SK-N-SH (cell line): ENCODE measurements around the gene NCS1. TPM values are rescaled to one million over a fixed set of nuclear protein-coding genes. Genes with fewer than 3 reads are reported as not detected.

Experiments used
- CTCF ChIA-PET: fragments of 300-600, 350-600 bp; formaldehyde crosslinking; extraction: SDS; loops from one replicate; lab custom pipeline; 2021; lab: Yijun Ruan, JAX
- POLR2A ChIA-PET: fragments of 350-600 bp; sonication (Branson Sonifier 250); formaldehyde crosslinking; extraction: SDS; loops from one replicate; lab custom pipeline; 2020; ENCODE audit warnings: antibody characterized with exemption, inconsistent platforms; lab: Yijun Ruan, JAX
- DNase-seq: peaks from one replicate; pipeline ENCODE4 v3.0.0; 2012
- H2AFZ ChIP-seq: fragments of 200-600 bp; sonication (generic); 2 replicates; pipeline ENCODE4 v1.8.1; 2016; ENCODE audit warnings: antibody characterized with exemption, mild to moderate bottlenecking, low read depth
- H3F3A ChIP-seq: fragments of 200-600 bp; sonication (generic); replicated peaks from 2 replicates; pipeline ENCODE3; 2016; ENCODE audit warnings: antibody characterized with exemption, mild to moderate bottlenecking; ENCODE audit not compliant: insufficient read depth
- H3K27ac ChIP-seq, 2 experiments: fragments of 200-500 bp in 1 of 2; fragments of 200-600 bp in 1 of 2; sonication (Bioruptor generic) in 1 of 2; sonication (generic), shearing (Covaris generic) in 1 of 2; 2 replicates each; pipeline versions ENCODE4 v1.5.1 to v1.6.1; 2014 to 2016; ENCODE audit warnings: low read depth in 2 of 2, inconsistent platforms in 1 of 2, low read length in 1 of 2, mild to moderate bottlenecking in 1 of 2, mixed read lengths in 1 of 2
- H3K27me3 ChIP-seq: fragments of 200-600 bp; sonication (generic), shearing (Covaris generic); 2 replicates; pipeline ENCODE4 v1.6.1; 2016; ENCODE audit warnings: mixed run types; ENCODE audit not compliant: insufficient read depth
- H3K36me3 ChIP-seq, 2 experiments: fragments of 200-500 bp in 1 of 2; fragments of 200-600 bp in 1 of 2; sonication (Bioruptor generic) in 1 of 2; sonication (generic) in 1 of 2; replicated peaks in 1 of 2; 2 replicates each; pipeline versions ENCODE3 to v1.5.1; 2014 to 2016; ENCODE audit warnings: low read length in 1 of 2, mild to moderate bottlenecking in 1 of 2; ENCODE audit not compliant: insufficient read depth in 2 of 2, control insufficient read depth in 1 of 2
- H3K4me1 ChIP-seq, 2 experiments: fragments of 200-500 bp in 1 of 2; fragments of 200-600 bp in 1 of 2; sonication (Bioruptor generic) in 1 of 2; sonication (generic), shearing (Covaris generic) in 1 of 2; 2 replicates each; pipeline versions ENCODE4 v1.5.1 to v1.6.1; 2014 to 2016; ENCODE audit warnings: low read depth in 1 of 2, low read length in 1 of 2, mixed run types in 1 of 2; ENCODE audit not compliant: insufficient read depth in 2 of 2, control insufficient read depth in 1 of 2
- H3K4me2 ChIP-seq: fragments of 200-600 bp; sonication (generic), shearing (Covaris generic); 2 replicates; pipeline ENCODE4 v1.6.1; 2017; ENCODE audit warnings: mixed run types
- H3K4me3 ChIP-seq, 2 experiments: fragments of 200-500 bp in 1 of 2; fragments of 200-600 bp in 1 of 2; sonication (Bioruptor generic) in 1 of 2; sonication (generic), shearing (Covaris generic) in 1 of 2; 2 replicates each; pipeline versions ENCODE4 v1.5.1 to v1.8.1; 2014 to 2016; ENCODE audit warnings: low read depth in 2 of 2, inconsistent platforms in 1 of 2, low read length in 1 of 2, mild to moderate bottlenecking in 1 of 2, mixed read lengths in 1 of 2, moderate library complexity in 1 of 2
- H3K79me2 ChIP-seq: fragments of 200-600 bp; sonication (generic); 2 replicates; pipeline ENCODE4 v1.8.1; 2017; ENCODE audit warnings: mild to moderate bottlenecking; ENCODE audit not compliant: insufficient read depth
- H3K9ac ChIP-seq: fragments of 200-600 bp; sonication (generic); 2 replicates; pipeline ENCODE4 v1.6.1; 2017; ENCODE audit warnings: mixed run types
- H3K9me2 ChIP-seq: fragments of 200-600 bp; sonication (generic); 2 replicates; pipeline ENCODE4 v1.6.1; 2017; ENCODE audit warnings: mixed run types
- H3K9me3 ChIP-seq: fragments of 200-600 bp; sonication (generic); 2 replicates; pipeline ENCODE4 v1.6.1; 2017; ENCODE audit warnings: mixed run types, mild to moderate bottlenecking, moderate library complexity
- H4K20me1 ChIP-seq: fragments of 200-600 bp; sonication (generic); 2 replicates; pipeline ENCODE4 v1.6.1; 2017; ENCODE audit warnings: mild to moderate bottlenecking, mixed run types; ENCODE audit not compliant: insufficient read depth
- CHD2 ChIP-seq: fragments of 150-350 bp; IDR thresholded peaks from 2 replicates; pipeline ENCODE4 v1.6.1; 2018; ENCODE audit warnings: low read length; ENCODE audit not compliant: partially characterized antibody
- ELF1 ChIP-seq: IDR thresholded peaks from 2 replicates; pipeline ENCODE4 v1.4.0; 2012
- FOSL2 ChIP-seq: IDR thresholded peaks from 2 replicates; pipeline ENCODE4 v1.4.0; 2012; ENCODE audit warnings: low read depth, mild to moderate bottlenecking, moderate library complexity, borderline replicate concordance
- GABPA ChIP-seq: IDR thresholded peaks from 2 replicates; pipeline ENCODE4 v1.4.0; 2012; ENCODE audit warnings: low read depth, mild to moderate bottlenecking
- IRF3 ChIP-seq: fragments of 150-350 bp; IDR thresholded peaks from 2 replicates; pipeline ENCODE4 v1.6.1; 2016; ENCODE audit warnings: mild to moderate bottlenecking, low read depth, low read length
- MEF2A ChIP-seq: IDR thresholded peaks from 2 replicates; pipeline ENCODE4 v1.4.0; 2012; ENCODE audit warnings: low read depth, borderline replicate concordance
- MXI1 ChIP-seq: IDR thresholded peaks from 2 replicates; pipeline ENCODE4 v1.6.1; 2012; ENCODE audit warnings: mild to moderate bottlenecking, low read depth, low read length, improper control_type of control experiment
- POLR2AphosphoS5 ChIP-seq: IDR thresholded peaks from 2 replicates; pipeline ENCODE4 v1.6.1; 2012; ENCODE audit warnings: low read depth, low read length
- RCOR1 ChIP-seq: fragments of 150-350 bp; IDR thresholded peaks from 2 replicates; pipeline ENCODE4 v1.6.1; 2017; ENCODE audit warnings: antibody characterized with exemption, low read length
- SIN3A ChIP-seq: IDR thresholded peaks from 2 replicates; pipeline ENCODE4 v1.6.1; 2012; ENCODE audit warnings: low read depth, mild to moderate bottlenecking, low read length, moderate library complexity, borderline replicate concordance
- TAF1 ChIP-seq: IDR thresholded peaks from 2 replicates; pipeline ENCODE4 v1.6.1; 2012; ENCODE audit warnings: low read depth, mild to moderate bottlenecking, low read length, moderate library complexity, borderline replicate concordance
- TCF12 ChIP-seq: IDR thresholded peaks from 2 replicates; pipeline ENCODE4 v1.4.0; 2012
- ZBTB33 ChIP-seq: IDR thresholded peaks from 2 replicates; pipeline ENCODE4 v1.4.0; 2012; ENCODE audit warnings: low read depth, borderline replicate concordance
- WGBS: methylation state at CpG from one replicate; pipeline ENCODE4 v1.1.6; 2017; ENCODE audit warnings: low lambda C conversion rate; 5-methylcytosine and 5-hydroxymethylcytosine counted together
- polyA plus RNA-seq, 3 experiments: library from polyadenylated mRNA; depleted of rRNA; stranded (reverse); fragments of >200 nt; gene quantifications; 2 replicates each; pipeline ENCODE4 v1.2.3, GENCODE V29; 2012
- TF ChIP-seq, protein P1 (sequence below): IDR thresholded peaks from 2 replicates; pipeline ENCODE4; 2012

Gene NCS1
- polyA plus RNA-seq, 1 of the 3 experiments (the other 2 are of a cell fraction): 40.6 TPM

DNA sequence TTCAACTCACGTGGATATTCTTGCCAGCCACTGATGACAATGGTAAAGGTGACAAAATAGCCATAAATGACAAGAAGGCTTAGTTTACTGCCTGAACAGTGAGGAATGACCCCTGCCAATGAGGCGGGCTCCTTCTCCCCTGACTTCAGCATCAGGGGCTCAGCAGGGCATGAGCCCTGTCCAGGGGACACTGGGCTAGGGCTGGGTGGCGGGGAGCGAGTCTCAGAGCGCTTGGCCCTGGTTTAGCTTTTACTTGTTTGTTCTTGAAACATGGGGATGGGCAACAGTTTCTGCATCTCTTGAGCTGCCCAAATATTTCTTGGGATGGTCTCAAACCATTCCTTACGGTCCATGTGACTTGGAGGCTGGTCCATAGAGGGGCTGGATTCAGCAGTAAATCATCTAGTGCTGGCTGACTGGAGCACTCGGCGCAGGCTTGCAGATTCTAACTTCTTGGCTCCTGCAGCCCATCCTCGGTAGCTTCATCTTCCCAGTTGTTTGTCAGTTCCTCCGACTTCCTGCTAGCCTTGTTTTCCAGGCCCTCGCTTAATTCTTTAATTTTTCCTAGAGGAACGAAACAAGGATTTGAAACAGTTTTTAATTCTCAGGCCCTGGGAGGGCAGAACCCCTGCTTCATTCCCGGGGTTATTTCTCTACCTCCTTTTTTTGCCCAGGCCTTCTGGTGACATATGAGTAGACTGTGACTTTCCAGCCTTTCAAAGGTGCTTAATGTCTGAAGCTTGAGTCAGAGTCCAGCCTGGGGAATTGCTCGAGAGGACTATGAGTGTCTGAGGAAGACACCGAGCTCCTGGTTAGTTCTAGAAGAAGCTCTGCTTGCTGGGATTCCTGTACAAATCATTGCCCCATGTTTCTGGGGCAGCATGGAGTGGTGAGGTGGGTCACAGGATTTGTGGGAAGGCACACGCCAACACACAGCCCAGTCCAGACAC is 88.9 kb downstream of the NCS1 start:
- Histone ChIP-seq H3K9ac (no peak overlapping the region), H3K27me3 (peaks cover 26% of the 10 kb centered on the region), H3F3A (no peaks in the 10 kb centered on the region), H3K9me3 (no peaks in the 10 kb centered on the region), H3K36me3 (no peaks in the 10 kb centered on the region), H3K4me3 (no peak overlapping the region), H4K20me1 (no peaks in the 10 kb centered on the region), H3K79me2 (no peaks in the 10 kb centered on the region), H3K4me2 (no peak overlapping the region), H3K4me1 (peaks cover 0 to 13% of the 10 kb centered on the region in 2 experiments; a peak in 1 of 4 replicates), H3K27ac (no peak overlapping the region), H2AFZ (no peak overlapping the region), H3K9me2 (no peaks in the 10 kb centered on the region)
- no peak for DNase-seq
- 63% methylated on average over 13 of the region's 16 CpGs for WGBS
- ChIA-PET POLR2A (no interaction called here), CTCF (interaction anchor here (1.9 kb wide), 1 partner anchor 18 kb away, joined by 6 read pairs; no protein-coding TSS in a partner anchor)
- no peak for TF ChIP-seq CHD2
- TF ChIP-seq IRF3: no peak
- no peak for TF ChIP-seq ZBTB33
- no peak for TF ChIP-seq TCF12
- TF ChIP-seq MXI1: no peak

- H3K27me3 ChIP-seq: peaks cover 36% of the 10 kb centered on the region
- H3K36me3 ChIP-seq: no peaks in the 10 kb centered on the region
- POLR2A ChIA-PET: no interaction called here
- CTCF ChIA-PET: interaction anchor here (1.1 to 7.1 kb wide), 4 partner anchors 20 to 79 kb away, joined by 4 to 69 read pairs (median 8); no protein-coding TSS in a partner anchor
- no peaks in the 10 kb centered on the region for H3F3A ChIP-seq
- no peak overlapping the region for H3K9ac ChIP-seq
- H3K27ac ChIP-seq: no peak overlapping the region
- no peaks in the 10 kb centered on the region for H4K20me1 ChIP-seq
- H3K9me2 ChIP-seq: no peaks in the 10 kb centered on the region
- no peaks in the 10 kb centered on the region for H3K9me3 ChIP-seq
- no peak overlapping the region for H2AFZ ChIP-seq
- H3K4me3 ChIP-seq: no peak overlapping the region
- H3K4me2 ChIP-seq: no peak overlapping the region
- DNase-seq: no peak
- 75% methylated on average over 17 of the region's 17 CpGs for WGBS
- H3K79me2 ChIP-seq: no peaks in the 10 kb centered on the region
- H3K4me1 ChIP-seq: peaks cover 0 to 17% of the 10 kb centered on the region in 2 experiments; a peak in 1 of 4 replicates
- TF ChIP-seq TAF1: no peak
- TF ChIP-seq FOSL2: no peak
- no peak for TF ChIP-seq CHD2
- TF ChIP-seq, protein P1, sequence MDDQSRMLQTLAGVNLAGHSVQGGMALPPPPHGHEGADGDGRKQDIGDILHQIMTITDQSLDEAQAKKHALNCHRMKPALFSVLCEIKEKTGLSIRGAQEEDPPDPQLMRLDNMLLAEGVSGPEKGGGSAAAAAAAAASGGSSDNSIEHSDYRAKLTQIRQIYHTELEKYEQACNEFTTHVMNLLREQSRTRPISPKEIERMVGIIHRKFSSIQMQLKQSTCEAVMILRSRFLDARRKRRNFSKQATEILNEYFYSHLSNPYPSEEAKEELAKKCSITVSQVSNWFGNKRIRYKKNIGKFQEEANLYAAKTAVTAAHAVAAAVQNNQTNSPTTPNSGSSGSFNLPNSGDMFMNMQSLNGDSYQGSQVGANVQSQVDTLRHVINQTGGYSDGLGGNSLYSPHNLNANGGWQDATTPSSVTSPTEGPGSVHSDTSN: no peak
- no peak for TF ChIP-seq ZBTB33
- no peak for TF ChIP-seq RCOR1
- no peak for TF ChIP-seq SIN3A
- TF ChIP-seq GABPA: no peak
- TF ChIP-seq ELF1: no peak
- no peak for TF ChIP-seq TCF12
- no peak for TF ChIP-seq MEF2A
- TF ChIP-seq POLR2AphosphoS5: no peak
Measured at GRCh38 chr9:130262061-130262745, 90.0 kb downstream of the NCS1 start.
